HG03066 (cell line): Measurements from ENCODE around the gene IRF8.
"Not testable (repeated sequence)": the region's sequence is repeated elsewhere in the genome, so short reads cannot be mapped to it uniquely, and the experiment has no call there.

Experiments
- ATAC-seq: cut with Tn5 transposase; IDR thresholded peaks from one replicate; pipeline ENCODE4 v1.9.1; 2021; ENCODE audit warnings: low read depth; ENCODE audit not compliant: unreplicated experiment

The IRF8 gene, protein sequence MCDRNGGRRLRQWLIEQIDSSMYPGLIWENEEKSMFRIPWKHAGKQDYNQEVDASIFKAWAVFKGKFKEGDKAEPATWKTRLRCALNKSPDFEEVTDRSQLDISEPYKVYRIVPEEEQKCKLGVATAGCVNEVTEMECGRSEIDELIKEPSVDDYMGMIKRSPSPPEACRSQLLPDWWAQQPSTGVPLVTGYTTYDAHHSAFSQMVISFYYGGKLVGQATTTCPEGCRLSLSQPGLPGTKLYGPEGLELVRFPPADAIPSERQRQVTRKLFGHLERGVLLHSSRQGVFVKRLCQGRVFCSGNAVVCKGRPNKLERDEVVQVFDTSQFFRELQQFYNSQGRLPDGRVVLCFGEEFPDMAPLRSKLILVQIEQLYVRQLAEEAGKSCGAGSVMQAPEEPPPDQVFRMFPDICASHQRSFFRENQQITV

DNA sequence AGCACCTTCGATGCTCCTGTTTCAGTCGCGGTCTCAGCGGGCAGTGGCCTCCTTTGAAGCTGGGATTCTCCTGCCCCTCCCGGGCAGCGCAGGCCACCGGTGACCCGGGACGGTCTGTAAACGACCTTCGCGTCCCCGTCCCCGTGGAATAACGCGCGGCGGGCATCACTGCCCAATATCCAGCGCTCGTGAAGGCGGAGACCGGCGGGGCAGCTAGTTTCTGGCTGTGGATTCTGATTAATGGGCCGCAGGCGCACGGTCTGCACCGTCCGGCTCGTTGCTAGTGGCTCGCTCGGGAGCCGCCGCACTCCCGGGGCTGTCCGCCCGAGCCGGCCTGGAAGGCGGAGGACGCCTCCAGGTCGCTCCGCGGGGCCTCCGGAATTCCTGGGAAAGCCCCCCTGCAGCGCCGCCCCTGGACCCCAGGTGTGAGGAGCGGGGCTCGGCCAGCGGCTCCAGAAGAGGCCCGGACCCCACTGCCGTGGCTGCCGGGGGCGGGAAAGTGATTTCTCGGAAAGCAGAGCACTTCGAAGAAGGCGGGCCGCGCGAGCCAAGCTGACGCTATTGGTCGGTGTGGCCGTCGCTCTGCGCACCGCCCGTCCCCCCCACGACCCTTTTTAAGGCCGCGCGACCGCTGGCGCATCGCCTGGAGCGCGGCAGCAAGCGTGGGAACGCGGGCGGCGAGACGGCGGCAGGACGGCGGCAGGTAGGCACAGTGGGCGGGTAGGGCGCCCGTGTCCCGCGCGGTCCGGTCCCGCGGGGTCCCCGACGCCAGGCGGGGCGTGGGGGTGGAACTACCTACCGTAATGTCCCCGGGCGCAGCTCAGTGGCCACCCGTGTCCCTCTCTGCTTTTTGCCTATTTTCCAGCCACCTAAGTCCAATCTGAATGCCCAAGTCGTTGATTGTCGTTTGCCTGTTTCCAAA is at the start of gene IRF8:
Gene IRF8, plus strand, starts transcription at position 642 of the 922 bp plus-strand sequence. CDS start 3,854 bp downstream, outside the sequence.
- peak; percentile 43 for ATAC-seq

DNA sequence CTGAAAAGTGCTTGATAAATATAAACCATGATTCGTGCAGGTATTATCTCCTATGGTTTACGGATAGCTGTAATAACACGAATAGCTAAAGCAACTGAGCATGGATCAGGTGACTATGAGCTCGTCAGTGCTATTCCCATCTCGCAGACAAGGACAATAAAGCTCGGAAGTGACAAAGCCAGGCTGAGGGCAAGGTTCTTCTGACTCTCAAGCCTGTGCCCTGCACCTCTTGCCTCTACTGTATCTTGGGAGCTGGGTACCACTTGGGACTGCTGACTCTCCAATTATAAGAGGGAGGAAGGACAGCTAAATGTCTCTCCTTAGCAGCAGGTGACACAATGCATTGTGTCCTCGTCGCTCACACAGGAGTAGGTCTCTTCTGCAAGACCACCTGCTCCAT is 49.6 kb upstream of the IRF8 start:
- ATAC-seq = no peak

GRCh38 chr16:85850344-85850880 is 48.5 kb upstream of the IRF8 start:
- ATAC-seq = no peak

- ATAC-seq = no peak
These were observed 47.8 kb upstream of the IRF8 start for GRCh38 chr16:85851034-85851785.

- ATAC-seq = no peak
These were observed 45.1 kb upstream of the IRF8 start for GRCh38 chr16:85853547-85854545.

DNA sequence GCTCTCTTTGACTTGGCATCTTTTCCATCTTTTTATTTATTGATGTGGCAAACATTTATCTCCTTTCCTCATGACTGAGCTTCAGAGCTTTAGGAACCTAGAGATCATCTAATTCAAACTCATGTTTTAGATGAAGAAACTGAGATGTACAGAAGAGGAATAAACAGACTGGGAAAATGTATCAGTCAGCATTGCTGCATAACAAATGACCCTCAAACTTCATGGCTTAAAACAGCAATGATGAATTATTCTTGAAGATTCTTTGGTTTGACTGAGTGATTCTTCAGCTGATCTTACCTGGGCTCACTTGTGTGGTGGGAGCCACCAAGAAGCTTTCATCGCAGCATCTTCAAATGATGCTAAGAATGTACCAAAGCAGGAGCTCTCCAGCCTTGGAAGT is 44.0 kb upstream of the IRF8 start:
- ATAC-seq = no peak

DNA sequence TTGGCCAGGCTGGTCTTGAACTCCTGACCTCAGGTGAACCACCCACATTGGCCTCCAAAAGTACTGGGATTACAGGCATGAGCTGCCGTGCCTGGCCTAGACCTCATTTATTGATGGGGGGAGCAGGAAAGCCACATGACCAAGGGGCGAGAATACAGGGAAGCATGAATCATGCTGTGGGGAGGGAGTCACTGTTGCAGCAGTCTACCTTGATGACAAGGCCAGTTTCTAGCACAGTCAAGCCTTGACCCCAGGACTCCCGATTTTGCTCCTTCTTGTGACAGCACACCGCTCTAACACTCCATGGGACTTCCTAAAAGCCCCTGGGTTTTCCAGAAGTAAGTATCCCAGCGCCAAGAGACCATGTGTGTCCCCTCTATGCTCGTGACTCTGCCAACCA is 42.9 kb upstream of the IRF8 start:
- no peak for ATAC-seq

DNA sequence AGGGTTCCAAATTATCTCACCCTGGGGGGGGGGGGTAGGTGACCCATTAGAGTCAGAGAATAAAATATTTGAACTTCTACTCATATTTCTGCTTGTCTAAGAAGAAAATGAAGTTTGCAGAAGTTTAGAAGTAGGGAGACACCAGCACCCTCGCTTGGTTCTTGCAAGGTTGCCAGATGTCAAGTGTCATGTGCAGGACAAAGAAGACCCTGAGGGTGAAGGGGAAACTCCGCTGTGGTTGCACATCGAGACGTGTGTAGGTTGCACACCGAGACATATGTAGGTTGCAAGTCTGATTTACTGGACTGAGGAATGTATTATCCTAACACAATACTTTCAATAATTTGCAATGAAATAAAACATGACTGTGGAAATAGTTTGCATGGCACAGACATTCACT is 42.4 kb upstream of the IRF8 start:
- ATAC-seq = no peak

DNA sequence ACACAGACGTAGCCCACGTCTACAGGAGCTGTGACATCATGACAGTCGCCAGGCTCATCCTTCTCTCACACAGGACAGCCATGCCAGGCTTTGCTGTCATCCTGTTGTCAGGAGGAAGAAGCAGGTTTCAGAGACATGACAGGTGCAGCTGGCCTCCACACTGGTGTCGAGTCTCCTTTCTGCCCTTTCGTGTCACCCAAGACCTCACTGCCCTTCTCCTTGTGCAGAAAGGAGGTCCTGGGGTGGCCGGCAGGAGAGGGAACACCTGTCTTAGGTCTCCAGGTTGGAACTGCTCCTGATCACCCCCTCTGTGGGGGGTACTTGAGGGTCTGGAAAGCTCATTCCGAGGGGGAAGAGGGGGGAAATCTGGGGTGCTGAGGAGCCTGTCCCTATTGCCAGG is 41.6 kb upstream of the IRF8 start:
- no peak for ATAC-seq

DNA sequence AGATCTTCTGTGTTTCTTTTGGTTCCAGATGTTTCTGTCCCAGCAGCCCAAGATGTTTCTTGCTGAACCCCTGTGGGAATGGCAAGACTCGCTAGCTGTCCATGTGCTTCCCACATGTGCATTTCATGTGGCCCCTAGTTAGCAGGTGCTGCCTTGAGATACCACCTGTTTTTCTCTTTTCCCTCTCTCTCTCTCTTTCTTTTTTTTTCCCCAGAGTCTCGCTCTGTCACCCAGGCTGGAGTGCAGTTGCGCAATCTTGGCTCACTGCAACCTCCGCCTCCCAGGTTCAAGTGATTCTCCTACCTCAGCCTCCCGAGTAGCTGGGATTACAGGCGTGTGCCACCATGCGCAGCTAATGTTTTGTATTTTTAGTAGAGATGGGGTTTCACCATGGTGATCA is 40.4 kb upstream of the IRF8 start:
- ATAC-seq = not testable (repeated sequence)

DNA sequence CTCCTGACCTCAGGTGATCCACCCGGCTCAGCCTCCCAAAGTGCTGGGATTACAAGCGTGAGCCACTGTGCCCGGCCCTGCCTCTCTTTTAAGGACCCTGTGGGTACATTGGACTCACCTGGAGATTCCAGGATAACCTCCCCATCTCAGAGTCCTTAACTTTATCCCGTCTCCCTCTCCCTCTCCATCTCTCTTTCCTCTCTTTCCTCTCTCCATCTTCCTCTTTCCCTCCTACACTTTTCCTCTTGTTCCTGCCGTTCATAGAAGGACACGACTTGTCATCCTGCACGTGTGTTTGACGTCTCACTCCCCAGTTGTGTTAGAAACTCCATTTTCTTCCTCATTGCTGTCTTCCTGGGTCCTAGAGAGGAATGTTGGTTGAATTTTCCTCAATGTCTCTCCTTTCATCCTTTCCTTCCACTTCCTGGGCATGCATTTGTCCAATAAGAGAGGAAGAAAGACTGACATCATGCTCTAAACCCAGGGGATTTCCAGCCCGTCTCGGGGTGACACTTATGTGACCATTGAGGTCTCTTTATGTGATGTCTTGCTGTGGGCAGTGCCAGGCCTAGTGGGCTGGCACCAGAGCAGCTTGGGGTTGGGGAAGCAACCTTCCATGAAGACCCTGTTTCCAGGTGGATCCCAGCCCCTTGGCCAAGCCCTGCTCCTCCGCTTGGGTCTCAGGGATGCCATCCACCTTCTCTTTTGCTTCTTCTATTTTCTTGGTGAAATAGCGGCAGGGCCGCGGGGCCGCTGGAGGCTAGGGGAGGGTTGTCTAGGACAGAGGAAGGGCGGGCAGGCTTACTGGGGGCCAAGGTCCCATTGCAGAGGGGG is 39.8 kb upstream of the IRF8 start:
- no peak for ATAC-seq

- ATAC-seq = no peak
These were observed 39.2 kb upstream of the IRF8 start for GRCh38 chr16:85859818-85860125.

GRCh38 chr16:85860413-85861094 is 38.4 kb upstream of the IRF8 start:
- no peak for ATAC-seq

DNA sequence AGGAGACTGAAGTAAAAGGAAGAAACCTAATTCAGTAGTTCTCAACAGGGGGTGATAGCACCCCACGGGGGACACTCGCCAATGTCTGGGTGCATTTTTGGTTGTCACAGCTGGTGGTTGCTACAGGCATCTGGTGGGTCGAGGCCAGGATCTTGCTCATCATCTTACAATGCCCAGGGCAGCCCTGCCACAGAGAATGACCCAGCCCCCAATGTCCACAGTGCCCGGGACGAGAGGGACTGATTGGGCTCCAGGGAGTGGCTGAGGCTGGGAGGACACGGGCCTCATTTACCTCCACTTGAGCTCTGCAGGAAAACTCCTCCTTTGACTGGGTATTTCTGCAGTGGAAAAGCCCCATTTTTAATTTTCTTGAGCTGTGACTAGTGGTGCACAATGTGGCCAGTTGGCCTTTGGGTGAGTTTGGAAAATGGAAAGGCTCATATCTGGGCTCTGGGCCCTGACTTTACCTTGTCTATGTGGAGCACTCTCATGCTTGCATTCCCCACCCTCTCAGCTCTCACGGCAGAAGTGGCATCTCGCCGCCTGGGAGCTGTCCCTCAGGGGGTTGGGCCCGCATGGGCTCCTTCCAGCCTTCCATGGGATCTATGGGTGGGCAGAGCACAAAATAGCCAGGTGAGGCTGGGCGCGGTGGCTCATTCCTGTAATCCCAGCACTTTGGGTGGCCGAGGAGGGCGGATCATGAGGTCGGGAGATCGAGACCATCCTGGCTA is 37.7 kb upstream of the IRF8 start:
- ATAC-seq = no peak

DNA sequence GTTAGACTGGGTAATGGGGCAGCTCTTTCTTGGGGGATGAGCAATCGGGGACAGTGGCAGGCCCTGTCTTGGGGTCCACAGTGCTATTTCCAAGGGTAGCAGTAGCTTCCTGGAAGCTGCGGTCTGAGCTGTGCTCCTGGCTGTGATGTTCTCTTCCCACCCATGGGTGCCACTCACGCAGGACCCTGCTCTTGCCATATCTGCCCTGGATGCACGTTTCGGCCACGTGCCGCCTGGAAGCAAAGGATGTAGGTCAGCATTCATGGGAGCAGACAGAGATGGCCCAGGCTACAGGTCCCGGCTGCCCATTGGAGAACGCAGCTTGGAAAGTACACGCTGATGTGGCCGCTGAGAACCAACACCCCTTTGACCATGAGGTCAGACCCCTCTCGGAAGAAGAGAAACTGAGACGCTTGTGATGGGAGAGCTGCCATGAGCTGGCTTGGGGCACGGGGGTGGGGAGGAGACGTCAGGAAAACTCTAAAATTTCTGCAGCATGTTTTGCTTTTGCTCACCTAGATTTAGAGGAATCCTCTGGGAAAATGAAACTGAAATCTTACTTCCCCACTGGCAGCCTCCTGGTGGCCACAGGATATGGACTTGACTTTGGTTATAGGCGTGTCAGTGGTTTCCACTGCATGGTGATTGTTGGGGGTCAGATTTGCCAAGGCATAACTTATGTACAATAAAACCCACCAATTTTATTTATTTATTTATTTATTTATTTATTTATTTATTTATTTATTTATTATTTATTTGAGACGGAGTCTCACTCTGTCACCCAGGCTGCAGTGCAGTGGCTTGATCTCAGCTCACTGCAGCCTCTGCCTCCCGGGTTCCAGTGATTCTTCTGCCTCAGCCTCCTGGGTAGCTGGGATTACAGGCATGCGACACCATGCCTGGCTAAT is 36.2 kb upstream of the IRF8 start:
- ATAC-seq = no peak

DNA sequence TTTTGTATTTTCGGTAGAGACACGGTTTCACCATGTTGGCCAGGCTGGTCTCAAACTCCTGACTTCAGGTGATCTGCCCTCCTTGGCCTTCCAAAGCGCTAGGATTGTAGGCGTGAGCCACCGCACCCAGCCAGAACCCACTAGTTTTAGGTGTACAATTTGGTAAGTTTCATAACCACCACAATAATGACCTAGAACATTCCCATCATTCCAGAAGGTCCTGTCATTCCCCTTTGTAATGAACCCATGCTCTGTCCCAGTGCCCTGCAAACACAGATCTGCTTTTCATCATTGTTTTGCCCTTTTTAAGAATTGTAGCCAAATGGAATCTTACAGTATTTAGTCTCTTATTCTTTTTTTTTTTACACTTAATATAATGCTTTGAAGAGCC is 35.6 kb upstream of the IRF8 start:
- ATAC-seq = no peak
